ENCODE measurements around the gene PTMS.

DNA sequence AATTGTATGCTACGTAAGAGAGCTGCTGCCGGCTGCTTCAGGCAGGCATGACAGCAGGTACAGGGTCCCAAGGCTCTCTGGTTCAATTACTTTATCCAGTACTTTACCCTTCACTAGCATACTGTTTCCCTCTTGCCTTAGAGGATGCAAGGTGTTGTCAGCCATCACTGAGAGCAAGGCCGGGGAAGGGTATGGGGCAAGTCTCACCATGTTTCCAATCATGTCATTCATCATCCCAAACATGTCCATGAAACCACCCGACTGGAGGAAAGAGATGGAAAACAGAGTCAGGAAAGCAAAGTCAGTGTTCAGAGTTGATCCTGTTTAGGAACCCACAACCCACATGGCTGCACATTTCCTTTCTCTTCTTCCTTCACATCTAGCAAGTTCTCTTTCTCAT, 15.7 kb upstream of the PTMS start:
- TF ChIP-seq, protein P1, sequence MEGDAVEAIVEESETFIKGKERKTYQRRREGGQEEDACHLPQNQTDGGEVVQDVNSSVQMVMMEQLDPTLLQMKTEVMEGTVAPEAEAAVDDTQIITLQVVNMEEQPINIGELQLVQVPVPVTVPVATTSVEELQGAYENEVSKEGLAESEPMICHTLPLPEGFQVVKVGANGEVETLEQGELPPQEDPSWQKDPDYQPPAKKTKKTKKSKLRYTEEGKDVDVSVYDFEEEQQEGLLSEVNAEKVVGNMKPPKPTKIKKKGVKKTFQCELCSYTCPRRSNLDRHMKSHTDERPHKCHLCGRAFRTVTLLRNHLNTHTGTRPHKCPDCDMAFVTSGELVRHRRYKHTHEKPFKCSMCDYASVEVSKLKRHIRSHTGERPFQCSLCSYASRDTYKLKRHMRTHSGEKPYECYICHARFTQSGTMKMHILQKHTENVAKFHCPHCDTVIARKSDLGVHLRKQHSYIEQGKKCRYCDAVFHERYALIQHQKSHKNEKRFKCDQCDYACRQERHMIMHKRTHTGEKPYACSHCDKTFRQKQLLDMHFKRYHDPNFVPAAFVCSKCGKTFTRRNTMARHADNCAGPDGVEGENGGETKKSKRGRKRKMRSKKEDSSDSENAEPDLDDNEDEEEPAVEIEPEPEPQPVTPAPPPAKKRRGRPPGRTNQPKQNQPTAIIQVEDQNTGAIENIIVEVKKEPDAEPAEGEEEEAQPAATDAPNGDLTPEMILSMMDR (IDR thresholded peaks at IDR 0.05 in 2 of 3, conservative IDR thresholded peaks at IDR 0.05 in 1 of 3; ENCODE audit: control insufficient read depth in 2 of 3, extremely low read depth in 1 of 3, insufficient read depth in 1 of 3, low read depth in 3 of 3, low read length in 3 of 3): no peak
- TF ChIP-seq MXI1 (IDR thresholded peaks at IDR 0.05; ENCODE audit: low read depth, low read length) (no peak), ZNF24 (IDR thresholded peaks at IDR 0.05) (no peak), STAT3 (IDR thresholded peaks at IDR 0.05; ENCODE audit: low read depth, low read length) (no peak), YY1 (IDR thresholded peaks at IDR 0.05; ENCODE audit: low read depth, low read length) (no peak), FOXK2 (IDR thresholded peaks at IDR 0.05) (no peak)
